B cell (primary cell): ENCODE measurements around the gene UMODL1. TPM values are rescaled to one million over a fixed set of nuclear protein-coding genes. Genes with fewer than 3 reads are reported as not detected.

Source experiments
- ATAC-seq: fragments of 200-7000 bp; cut with Tn5 transposase; one replicate; pipeline ENCODE4 v1.10.0; 2021; ENCODE audit warnings: low read depth, mild to moderate bottlenecking, moderate number of reproducible peaks, moderate library complexity
- CTCF ChIA-PET: fragments of 350-600 bp; sonication (Branson Sonifier 250); formaldehyde crosslinking; loops from one replicate; lab custom pipeline; 2021; ENCODE audit warnings: antibody characterized with exemption, inconsistent platforms; lab: Charles Lee
- POLR2A ChIA-PET: fragments of 350-600 bp; sonication (Branson Sonifier 250); formaldehyde crosslinking; loops from one replicate; lab custom pipeline; 2021; ENCODE audit warnings: antibody characterized with exemption; lab: Charles Lee
- DNase-seq: peaks from one replicate; pipeline ENCODE4 v3.0.0; 2013
- H2AFZ ChIP-seq: 2 replicates; pipeline ENCODE4 v1.6.1; 2012; ENCODE audit warnings: mild to moderate bottlenecking, low read depth, low read length; ENCODE audit not compliant: insufficient read depth, poor library complexity, severe bottlenecking
- H3K27ac ChIP-seq, 2 donors: 1 replicate in 1 of 2; 2 replicates in 1 of 2; pipeline ENCODE4 v1.5.1; 2012 to 2013; ENCODE audit warnings: low read length in 2 of 2, mild to moderate bottlenecking in 2 of 2, moderate library complexity in 1 of 2
- H3K27me3 ChIP-seq, 4 experiments: fragments of 200-600 bp in 1 of 4; sonication (generic) in 1 of 4; replicated peaks in 1 of 4; 1 replicate in 2 of 4; 2 replicates in 2 of 4; pipeline versions ENCODE4 v1.6.1 to v1.7.0; 2013 to 2016; ENCODE audit warnings: low read length in 3 of 4, mild to moderate bottlenecking in 2 of 4, mixed read lengths in 1 of 4, moderate library complexity in 1 of 4; ENCODE audit not compliant: insufficient read depth in 4 of 4, control insufficient read depth in 3 of 4; ENCODE audit errors: control extremely low read depth in 1 of 4
- H3K36me3 ChIP-seq, 2 experiments: replicated peaks in 1 of 2; 1 replicate in 1 of 2; 2 replicates in 1 of 2; pipeline versions ENCODE4 v1.6.1 to v1.7.1; 2013; ENCODE audit warnings: low read length in 1 of 2; ENCODE audit not compliant: insufficient read depth in 2 of 2, control insufficient read depth in 1 of 2; ENCODE audit errors: control extremely low read depth in 1 of 2, extremely low read depth in 1 of 2
- H3K4me1 ChIP-seq, 2 donors: fragments of 200-600 bp in 1 of 2; sonication (generic) in 1 of 2; 1 replicate in 1 of 2; 2 replicates in 1 of 2; pipeline versions ENCODE4 v1.5.1 to v1.6.1; 2013 to 2017; ENCODE audit warnings: low read length in 2 of 2; ENCODE audit not compliant: control insufficient read depth in 2 of 2, insufficient read depth in 2 of 2
- H3K4me2 ChIP-seq: replicated peaks from 2 replicates; pipeline ENCODE3; 2012; ENCODE audit warnings: mild to moderate bottlenecking, low read depth, low read length; ENCODE audit not compliant: poor library complexity, severe bottlenecking
- H3K4me3 ChIP-seq, 5 experiments: fragments of 200-600 bp in 1 of 5; sonication (generic) in 1 of 5; 1 replicate in 3 of 5; 2 replicates in 2 of 5; pipeline versions ENCODE4 v1.5.1 to v1.7.0; 2011 to 2016; ENCODE audit warnings: low read length in 4 of 5, mild to moderate bottlenecking in 4 of 5, low read depth in 2 of 5, control low read depth in 1 of 5, moderate library complexity in 1 of 5; ENCODE audit not compliant: insufficient read depth in 1 of 5; ENCODE audit errors: control extremely low read depth in 1 of 5, extremely low read depth in 1 of 5
- H3K79me2 ChIP-seq: fragments of 200-600 bp; sonication (generic); one replicate; pipeline ENCODE4 v1.6.0; 2016; ENCODE audit warnings: low read length; ENCODE audit not compliant: control insufficient read depth, insufficient read depth
- H3K9ac ChIP-seq: fragments of 200-600 bp; sonication (generic); 2 replicates; pipeline ENCODE4 v1.6.1; 2017; ENCODE audit warnings: mild to moderate bottlenecking, low read length, moderate library complexity
- H3K9me3 ChIP-seq, 3 donors: one replicate each; pipeline versions ENCODE4 v1.6.1 to v1.7.1; 2013; ENCODE audit warnings: low read length in 2 of 3; ENCODE audit not compliant: control insufficient read depth in 2 of 3, insufficient read depth in 1 of 3; ENCODE audit errors: control extremely low read depth in 1 of 3
- H4K20me1 ChIP-seq: 2 replicates; pipeline ENCODE4 v1.6.0; 2012; ENCODE audit warnings: mild to moderate bottlenecking, low read length; ENCODE audit not compliant: insufficient read depth, control insufficient read depth, poor library complexity, severe bottlenecking
- H3K27ac Mint-ChIP-seq: one replicate; pipeline ENCODE4 v1.8.0; 2021; ENCODE audit warnings: mixed read lengths
- H3K27me3 Mint-ChIP-seq: one replicate; pipeline ENCODE4 v1.8.0; 2021; ENCODE audit warnings: mixed read lengths
- H3K4me1 Mint-ChIP-seq: one replicate; pipeline ENCODE4 v1.8.0; 2021; ENCODE audit warnings: mixed read lengths
- H3K4me3 Mint-ChIP-seq: one replicate; pipeline ENCODE4 v1.8.0; 2021; ENCODE audit warnings: mixed read lengths
- H3K9me3 Mint-ChIP-seq: one replicate; pipeline ENCODE4 v1.8.0; 2022; ENCODE audit warnings: mixed read lengths; ENCODE audit not compliant: insufficient read depth
- EZH2 ChIP-seq: IDR thresholded peaks from 2 replicates; pipeline ENCODE4 v1.6.1; 2012; ENCODE audit warnings: borderline replicate concordance, low read depth, mild to moderate bottlenecking, moderate library complexity, low read length; ENCODE audit not compliant: insufficient read depth, poor library complexity, severe bottlenecking
- WGBS: methylation state at CpG from one replicate; pipeline ENCODE4 v1.1.5; 2013; ENCODE audit warnings: missing lambda C conversion rate; ENCODE audit not compliant: insufficient coverage; 5-methylcytosine and 5-hydroxymethylcytosine counted together
- intact Hi-C: fragments of 100-400 bp; cut with micrococcal nuclease; formaldehyde crosslinking; loops from one replicate; pipeline ENCODE4 v1.10.0; 2022
- polyA plus RNA-seq: library from polyadenylated mRNA; depleted of rRNA; stranded (reverse); fragments of >200 nt; gene quantifications from 2 replicates; pipeline ENCODE4 v1.2.3, GENCODE V29; 2012
- total RNA-seq, 2 donors: library from RNA; stranded (reverse); fragments of 120-200 nt in 1 of 2; gene quantifications; 1 replicate in 1 of 2; 2 replicates in 1 of 2; pipeline versions ENCODE4 v1.2.3 to v1.2.4, GENCODE V29; 2013 to 2022
- TF ChIP-seq, protein P1 (sequence below): fragments of 200-600 bp; IDR thresholded peaks from one replicate; pipeline ENCODE4 v1.8.0; 2022; ENCODE audit warnings: antibody characterized with exemption, mild to moderate bottlenecking

The UMODL1 gene
- total and polyA plus RNA-seq, 2 donors (not counting 1 experiment from before 2014, with no cell fraction given) = 0.10 to 0.49 TPM

DNA sequence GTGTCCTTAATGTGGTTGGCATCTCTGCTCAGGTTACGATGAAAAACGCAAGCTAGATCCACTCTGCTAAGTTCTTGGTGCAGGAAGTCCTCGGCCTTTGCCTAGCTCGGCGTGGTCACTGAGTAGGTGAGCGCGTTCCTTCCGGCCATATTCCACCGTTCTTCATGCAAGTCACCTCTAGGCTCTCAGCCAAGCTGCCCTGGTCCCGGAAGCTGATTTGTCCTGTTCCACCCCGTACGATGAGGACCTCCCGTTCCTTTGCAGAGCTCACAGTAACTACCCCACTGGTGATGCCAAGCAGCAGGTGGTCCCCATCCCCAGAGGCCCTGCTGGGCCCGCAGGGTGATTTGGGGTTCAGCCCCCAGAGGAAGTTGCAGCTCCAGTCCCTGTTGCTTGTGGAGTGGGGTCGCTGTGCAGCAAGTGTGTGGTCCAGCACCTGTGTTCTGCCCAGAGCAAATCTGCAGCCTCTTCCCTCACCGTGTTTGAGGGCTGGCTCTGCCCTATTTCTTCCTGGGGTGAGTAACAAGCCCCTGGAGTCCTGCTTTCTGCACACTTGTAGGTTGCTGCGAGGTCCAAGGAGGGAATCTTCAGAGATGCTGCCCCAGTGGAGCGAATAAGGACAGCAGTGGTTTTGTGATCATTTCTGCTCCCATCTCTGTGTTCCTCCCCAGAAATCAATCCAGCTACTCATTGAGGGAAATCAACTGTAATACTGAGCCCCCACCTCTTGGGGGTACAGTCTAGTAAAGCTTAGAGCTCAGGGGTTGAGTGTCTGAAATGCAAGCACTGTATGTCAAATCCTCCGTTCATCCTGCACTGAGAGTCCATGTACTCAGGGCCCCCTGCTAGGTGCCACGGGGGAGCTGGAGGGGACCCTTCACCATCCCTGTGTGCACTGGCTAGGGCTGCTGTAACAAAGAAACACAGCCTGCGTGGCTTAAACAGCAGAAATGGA lies 2.3 kb downstream of the UMODL1 start:
- Histone ChIP-seq H3K36me3 (no peaks in the 10 kb centered on the region), H3K4me3 (peak overlapping the region in 1 of 5 experiments; percentile 10), H3K79me2 (no peaks in the 10 kb centered on the region), H3K27me3 (peaks cover 0 to 5% (median 0%) of the 10 kb centered on the region in 4 experiments), H2AFZ (peak overlapping the region; percentile 54), H3K9ac (no peak overlapping the region), H4K20me1 (no peaks in the 10 kb centered on the region), H3K4me1 (peaks cover 12 to 21% of the 10 kb centered on the region in 2 donors), H3K27ac (no peak overlapping the region), H3K9me3 (no peaks in the 10 kb centered on the region), H3K4me2 (peak overlapping the region; percentile 59)
- H3K27me3 Mint-ChIP-seq = no peaks in the 10 kb centered on the region
- intact Hi-C loops = no loop called here
- no peak for TF ChIP-seq EZH2
- TF ChIP-seq, protein P1, sequence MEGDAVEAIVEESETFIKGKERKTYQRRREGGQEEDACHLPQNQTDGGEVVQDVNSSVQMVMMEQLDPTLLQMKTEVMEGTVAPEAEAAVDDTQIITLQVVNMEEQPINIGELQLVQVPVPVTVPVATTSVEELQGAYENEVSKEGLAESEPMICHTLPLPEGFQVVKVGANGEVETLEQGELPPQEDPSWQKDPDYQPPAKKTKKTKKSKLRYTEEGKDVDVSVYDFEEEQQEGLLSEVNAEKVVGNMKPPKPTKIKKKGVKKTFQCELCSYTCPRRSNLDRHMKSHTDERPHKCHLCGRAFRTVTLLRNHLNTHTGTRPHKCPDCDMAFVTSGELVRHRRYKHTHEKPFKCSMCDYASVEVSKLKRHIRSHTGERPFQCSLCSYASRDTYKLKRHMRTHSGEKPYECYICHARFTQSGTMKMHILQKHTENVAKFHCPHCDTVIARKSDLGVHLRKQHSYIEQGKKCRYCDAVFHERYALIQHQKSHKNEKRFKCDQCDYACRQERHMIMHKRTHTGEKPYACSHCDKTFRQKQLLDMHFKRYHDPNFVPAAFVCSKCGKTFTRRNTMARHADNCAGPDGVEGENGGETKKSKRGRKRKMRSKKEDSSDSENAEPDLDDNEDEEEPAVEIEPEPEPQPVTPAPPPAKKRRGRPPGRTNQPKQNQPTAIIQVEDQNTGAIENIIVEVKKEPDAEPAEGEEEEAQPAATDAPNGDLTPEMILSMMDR = no peak
- H3K9me3 Mint-ChIP-seq = no peaks in the 10 kb centered on the region
- CTCF ChIA-PET = interaction anchor here (0.8 to 2.1 kb wide), 6 partner anchors 14 to 178 kb away, joined by 3 to 10 read pairs (median 4); no protein-coding TSS in a partner anchor
- peak overlapping the region; percentile 32 for H3K4me3 Mint-ChIP-seq
- POLR2A ChIA-PET = interaction anchor here (1.3 kb wide), 1 partner anchor 9 kb away, joined by 4 read pairs; no protein-coding TSS in a partner anchor
- peak; percentile 17 for DNase-seq
- 23% methylated on average over 21 of the region's 21 CpGs for WGBS
- ATAC-seq = peak; percentile 31
- peaks cover 28% of the 10 kb centered on the region for H3K4me1 Mint-ChIP-seq
- H3K27ac Mint-ChIP-seq = no peak overlapping the region
